CD4-positive, alpha-beta T cell treated with Interleukin-15 for 4 hours (primary cell): Measurements from ENCODE around the gene UBA3.

Experiments used
- DNase-seq: peaks from one replicate; pipeline ENCODE4 v3.0.0-alpha.2; 2020; ENCODE audit warnings: low spot score

UBA3 gene

DNA sequence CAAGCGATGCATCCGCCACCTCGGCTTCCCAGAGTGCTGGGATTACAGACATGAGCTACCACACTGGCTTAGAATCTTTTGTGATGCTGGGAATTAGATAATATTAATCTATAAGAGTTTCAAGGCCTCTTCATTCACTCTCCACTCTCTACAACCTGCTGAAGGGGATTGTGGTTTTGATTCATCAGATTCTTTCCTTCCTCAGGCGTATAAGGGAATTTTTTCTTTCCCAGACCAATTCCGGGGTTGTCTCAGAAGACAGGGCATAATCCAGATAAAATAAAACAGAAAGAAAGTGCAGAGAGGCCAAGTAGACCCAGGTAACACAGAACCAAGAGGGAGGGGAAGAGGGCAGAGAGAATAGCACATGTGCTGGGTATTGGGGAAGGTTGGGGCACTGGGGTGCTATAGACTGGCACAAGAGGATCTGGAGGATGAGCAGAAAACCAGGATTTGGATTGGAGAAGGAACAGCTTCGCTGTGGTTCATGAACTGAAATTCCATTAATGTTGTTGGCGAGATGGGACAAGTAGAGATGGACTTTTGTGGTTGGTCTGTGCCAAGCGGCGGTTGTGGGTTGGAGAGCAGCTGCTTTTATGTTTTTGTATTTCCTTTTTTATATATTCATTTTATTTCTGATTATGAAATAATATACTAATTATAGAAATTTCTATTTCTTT is 17.4 kb upstream of the UBA3 start:
- no peak for DNase-seq

GRCh38 chr3:69096299-69096698 is 16.1 kb upstream of the UBA3 start:
- no peak for DNase-seq

DNA sequence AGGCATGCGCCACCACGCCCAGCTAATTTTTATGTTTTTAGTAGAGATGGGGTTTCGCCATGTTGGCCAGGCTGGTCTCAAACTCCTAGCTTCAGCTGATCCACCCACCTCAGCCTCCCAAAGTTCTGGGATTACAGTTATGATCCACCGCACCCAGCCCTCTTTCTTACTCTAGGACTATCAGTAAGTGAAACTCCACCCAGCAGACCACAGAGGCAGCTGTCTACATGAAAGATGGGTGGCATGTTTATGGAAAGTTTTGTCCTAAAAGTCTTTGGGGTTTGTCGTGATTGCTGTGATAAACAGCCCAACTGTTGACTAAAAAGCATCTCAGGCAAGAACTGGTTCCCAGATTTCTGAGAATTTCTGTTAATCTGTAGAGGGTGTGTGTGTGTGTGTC is 15.5 kb upstream of the UBA3 start:
- DNase-seq, result peak; percentile 47

DNA sequence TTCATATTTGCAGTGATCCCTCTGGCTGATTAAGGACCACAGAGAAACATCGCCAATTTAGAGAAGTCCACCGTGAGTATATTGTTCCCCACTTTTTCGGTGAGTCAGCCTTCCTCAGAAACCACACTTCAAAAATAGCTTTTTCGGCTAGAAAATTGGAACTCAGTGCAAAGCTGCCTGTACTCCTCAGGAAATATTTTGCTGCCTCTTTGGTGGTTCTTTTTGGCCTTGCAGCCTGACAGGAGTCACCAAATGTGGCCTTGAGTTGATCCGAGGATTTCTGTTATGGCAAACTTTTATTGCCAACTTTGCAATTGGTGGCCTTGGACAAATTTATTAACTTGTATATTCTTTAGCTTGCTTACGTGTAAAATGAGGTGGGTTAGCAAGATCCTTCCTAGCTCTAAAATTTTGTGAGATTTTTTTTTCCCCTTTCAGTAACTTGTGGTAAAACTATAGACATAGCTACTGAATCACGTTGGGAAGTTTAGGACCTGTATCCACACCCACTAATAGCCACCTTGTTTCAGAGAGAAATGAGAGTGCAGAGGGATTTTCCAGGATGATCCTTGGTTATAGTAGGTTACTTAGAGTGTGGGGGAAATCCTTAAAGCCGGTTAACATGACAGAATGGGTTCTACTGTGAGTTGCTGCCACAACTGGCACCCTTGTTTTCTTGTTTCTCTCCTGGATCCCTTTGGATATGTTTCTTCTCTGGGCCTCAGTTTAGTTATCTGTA is 14.5 kb upstream of the UBA3 start:
- DNase-seq, result peak; percentile 42

DNA sequence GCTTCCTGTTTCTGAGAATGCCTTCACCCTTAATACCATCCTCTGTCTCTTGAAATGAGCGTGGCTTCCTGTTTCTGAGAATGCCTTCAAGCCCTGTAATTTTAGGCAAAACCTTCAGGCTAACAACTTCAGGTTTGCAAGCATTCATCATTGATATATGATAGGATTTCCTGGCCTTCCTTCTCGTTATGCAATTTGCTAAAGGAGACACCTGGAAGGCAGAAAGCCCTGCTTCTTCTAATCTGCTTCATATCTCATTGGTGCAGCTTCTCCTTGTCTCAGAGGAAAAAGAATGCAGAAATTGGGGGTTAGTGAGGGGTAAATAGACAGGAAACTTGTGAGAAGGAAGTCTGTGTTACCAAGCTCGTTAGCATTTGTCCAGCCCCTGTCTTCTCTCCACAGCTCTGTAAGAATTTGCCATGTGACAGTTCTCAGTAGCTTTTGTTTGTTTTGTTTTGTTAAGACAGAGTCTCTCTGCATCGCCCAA is 11.9 kb upstream of the UBA3 start:
- DNase-seq, result peak; percentile 65

GRCh38 chr3:69091389-69092029 is 11.3 kb upstream of the UBA3 start:
- no peak for DNase-seq

GRCh38 chr3:69090021-69090420 is 9.9 kb upstream of the UBA3 start:
- no peak for DNase-seq

GRCh38 chr3:69088063-69088462 is 7.9 kb upstream of the UBA3 start:
- DNase-seq, result no peak

GRCh38 chr3:69087030-69087791 is 7.0 kb upstream of the UBA3 start:
- DNase-seq, result no peak

GRCh38 chr3:69085833-69086722 is 5.9 kb upstream of the UBA3 start:
- peak; percentile 89 for DNase-seq

- DNase-seq, result no peak
Observed at GRCh38 chr3:69085168-69085832, 5.1 kb upstream of the UBA3 start.

- peak; percentile 93 for DNase-seq
Observed at GRCh38 chr3:69084326-69085167, 4.4 kb upstream of the UBA3 start, which contains the start of gene ARL6IP5. TSS of gene ARL6IP5 (plus strand) at chr3:69084937. CDS start at chr3:69085048, 111 bp downstream.

DNA sequence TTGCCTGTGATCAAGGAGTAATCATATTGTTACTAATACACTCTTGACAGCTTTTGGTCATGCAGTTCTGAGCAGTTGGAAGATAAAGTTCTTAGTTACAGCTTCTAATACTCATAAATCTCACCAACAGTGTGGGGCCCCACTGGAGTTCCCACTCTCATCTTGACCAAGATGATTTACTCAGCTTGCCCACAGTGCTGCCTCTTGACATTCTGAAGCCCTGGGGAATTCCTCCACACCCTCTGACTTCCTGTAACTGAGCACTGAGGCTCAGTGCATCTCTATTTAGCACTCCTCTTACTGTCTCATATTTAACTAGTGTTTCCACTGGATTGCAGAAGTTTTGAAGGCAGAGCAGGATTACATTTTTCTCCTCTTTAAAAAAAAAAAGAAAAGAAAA is 2.6 kb upstream of the UBA3 start:
- peak; percentile 85 for DNase-seq

GRCh38 chr3:69082361-69082760 is 2.2 kb upstream of the UBA3 start:
- peak; percentile 46 for DNase-seq

DNA sequence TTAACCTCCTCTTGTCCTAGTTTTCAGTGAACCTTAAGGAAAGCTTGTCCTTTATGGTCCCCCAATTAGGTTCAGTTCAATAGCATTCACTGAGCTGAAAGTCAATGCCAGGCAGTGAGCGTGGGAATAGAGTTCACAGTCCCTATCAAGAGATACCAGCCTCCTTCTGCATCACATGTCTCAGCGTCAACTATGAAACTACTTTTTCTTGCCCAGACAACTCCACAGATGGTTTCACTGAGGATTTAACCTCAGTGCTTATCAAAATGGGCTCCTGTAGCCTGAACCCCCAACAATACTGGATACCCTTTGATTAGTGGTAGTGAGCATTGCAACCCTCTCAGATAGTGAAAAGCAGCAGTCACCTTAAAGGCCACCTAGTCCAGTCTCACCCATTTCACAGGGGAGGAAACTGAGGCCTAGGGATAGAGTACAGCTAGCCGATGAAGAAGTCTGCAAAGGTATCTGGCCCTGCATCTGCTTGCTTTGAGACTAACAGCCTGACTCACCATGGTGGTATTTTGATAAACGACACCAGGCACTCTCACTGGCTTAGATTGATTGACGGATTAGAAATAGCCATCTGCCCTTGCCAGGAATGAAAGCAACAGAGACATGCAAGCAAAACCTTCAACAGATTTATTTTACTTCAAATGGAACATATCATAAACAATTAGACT is 1.6 kb upstream of the UBA3 start:
- DNase-seq, result peak; percentile 35

DNA sequence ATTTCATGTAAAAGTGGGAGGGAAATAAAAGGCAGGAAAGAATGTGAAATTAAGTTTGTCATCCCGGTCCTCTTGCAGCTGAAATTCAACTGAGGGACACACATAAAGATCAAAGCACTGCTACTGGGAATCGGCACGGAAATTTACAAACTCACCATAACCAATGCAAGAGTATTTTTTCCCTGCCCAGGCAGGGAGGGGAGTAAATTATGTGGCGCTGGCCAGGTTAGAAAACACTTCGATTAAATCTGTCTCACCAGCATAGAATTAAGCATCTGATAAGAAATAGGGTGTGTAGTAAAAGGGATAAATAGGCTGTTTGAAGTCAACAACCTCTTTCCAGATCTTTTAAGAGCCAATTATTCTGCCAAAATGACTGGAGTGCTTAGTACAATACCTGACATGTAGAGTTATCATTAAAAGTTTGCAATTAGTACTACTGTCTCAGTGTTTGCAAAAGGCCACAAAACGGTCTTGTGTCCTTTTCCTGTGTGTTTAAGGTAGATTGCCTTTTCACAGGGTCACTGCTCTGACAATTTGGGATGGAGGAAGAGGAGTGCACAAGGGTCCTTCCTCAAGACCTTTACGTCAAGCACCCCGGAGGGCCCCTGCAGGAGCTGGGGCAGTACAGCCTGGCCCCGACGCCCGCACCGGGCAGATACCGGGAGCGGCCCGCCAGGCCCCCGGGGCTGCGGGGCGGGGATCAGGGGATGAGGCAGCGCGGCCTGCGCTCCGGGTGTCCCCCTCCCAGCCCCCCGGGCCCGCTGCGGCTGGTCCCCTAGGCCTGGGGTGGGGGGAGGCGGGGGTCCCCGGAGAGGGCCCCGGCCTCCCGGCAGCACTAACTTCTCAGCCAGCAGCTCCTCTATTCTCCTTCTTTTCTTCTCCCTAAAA is 651 bp downstream of the UBA3 start:
- DNase-seq, result peak; percentile 18

- no peak for DNase-seq
Observed at GRCh38 chr3:69072928-69073327, 7.2 kb downstream of the UBA3 start.

- DNase-seq, result no peak
Observed at GRCh38 chr3:69066121-69066520, 14.0 kb downstream of the UBA3 start.
